NCI-H146 treated with DMSO at 0.1 percent for 48 hours (cell line): Measurements from ENCODE around the gene KCNG1.

Experiments
- DNase-seq: peaks from one replicate; lab custom pipeline; 2025; ENCODE audit not compliant: unreplicated experiment; lab: John Stamatoyannopoulos, UW

Gene KCNG1

DNA sequence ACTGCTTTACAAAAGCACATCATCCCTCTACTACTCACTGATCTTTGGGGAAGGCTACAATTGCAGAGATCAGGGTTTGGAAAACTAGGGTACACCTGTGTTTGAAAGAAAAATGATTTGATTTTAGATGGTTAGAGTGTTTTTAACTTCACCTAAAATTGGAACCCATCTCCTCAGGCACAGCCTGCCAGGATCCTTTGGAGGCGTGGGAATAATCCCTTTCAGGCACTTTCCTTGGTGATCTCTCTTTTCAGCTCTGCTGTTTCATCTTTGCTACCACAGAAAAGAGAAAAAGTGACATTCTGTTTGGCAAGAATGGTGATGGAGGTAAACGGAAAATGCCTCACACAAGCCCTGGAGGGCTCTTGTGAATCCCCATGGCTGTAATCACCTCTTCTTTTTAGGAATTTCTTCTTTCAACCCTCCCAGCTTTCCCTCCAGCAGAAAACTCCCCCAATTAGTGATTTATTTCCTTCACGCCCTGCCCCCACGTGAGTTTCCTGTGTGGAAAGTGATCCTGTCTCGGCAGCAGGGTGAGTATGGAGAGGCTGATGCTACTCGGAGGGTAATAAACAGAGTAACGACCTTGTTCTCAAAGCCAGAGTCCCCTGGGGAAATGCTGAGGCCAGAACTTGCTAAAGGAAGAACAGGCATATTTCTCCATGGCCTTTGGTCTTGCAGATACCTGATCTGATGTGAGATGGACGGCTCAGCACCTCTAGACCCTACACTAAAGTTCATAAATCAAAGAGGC lies 9.2 kb downstream of the KCNG1 start:
- DNase-seq: no peak

DNA sequence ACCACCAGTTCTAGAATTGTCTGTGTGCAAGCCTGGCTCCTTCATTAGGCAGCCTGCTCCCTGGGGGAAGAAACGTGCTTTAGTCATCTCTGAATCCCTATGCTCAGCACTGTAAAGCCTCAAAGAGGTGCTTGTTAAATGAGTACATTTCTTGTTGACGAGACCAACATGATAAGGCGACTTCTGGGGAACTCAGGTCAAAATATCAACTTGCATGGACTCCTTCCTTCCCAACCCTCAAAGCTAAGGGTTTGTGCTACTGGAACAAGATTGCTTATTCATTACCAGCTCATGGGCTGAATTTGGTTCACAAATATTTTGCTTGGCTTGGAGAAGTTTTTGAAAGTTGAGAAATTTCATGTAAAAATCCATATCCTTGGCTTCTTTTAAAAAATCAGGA lies 10.6 kb downstream of the KCNG1 start:
- no peak for DNase-seq

DNA sequence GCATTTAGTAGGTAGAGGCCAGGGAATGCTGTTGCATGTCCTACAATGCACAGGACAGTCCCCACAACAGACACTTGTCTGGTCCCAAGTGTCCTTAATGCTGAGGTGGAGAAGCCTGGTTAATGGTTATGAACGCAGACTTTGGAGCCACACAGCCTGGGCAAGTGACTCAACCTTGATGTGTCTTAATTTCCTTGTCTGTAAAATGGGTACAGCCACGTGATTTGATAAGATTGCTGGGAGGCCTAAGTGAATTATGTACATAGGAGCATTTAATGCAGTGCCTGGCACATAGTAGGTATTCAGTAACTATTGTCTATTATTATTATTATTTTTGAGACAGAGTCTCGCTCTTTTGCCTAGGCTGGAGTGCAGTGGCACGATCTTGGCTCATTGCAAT lies 11.4 kb downstream of the KCNG1 start:
- no peak for DNase-seq

DNA sequence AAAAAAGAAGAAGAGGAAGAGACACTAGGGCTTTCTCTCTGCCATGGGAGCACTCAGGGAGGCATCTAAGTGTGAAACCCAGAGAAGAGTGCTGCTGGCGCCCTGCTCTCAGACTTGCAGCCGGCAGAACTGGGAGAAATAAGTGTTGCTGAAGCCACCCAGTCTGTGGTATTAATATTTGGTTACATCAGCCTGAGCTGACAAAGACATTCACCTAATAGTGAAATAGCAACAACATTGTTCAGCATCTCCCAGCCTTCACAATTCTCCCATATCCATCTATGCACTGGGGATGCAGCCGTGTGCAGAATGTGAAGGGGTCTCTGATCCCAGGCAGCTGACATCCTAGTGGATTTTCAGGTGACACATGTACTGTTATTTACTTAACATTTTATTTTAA lies 12.0 kb downstream of the KCNG1 start:
- DNase-seq: no peak

DNA sequence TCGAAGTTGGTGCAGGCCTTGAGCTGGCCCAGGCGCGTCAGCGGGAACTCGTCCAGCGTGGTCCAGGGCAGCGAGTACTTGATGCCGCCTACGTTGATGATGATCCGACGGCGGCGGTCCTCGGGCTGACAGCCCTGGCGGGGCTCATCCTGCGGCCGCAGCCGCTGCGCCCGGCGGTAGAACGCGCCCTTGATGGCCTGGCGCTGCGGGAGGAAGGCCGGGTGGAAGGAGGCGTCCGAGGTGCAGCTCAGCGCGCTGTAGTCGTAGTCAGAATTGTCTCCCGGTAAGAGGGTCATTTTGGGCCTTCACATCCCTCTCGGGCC lies 12.9 kb downstream of the KCNG1 start:
- no peak for DNase-seq

DNA sequence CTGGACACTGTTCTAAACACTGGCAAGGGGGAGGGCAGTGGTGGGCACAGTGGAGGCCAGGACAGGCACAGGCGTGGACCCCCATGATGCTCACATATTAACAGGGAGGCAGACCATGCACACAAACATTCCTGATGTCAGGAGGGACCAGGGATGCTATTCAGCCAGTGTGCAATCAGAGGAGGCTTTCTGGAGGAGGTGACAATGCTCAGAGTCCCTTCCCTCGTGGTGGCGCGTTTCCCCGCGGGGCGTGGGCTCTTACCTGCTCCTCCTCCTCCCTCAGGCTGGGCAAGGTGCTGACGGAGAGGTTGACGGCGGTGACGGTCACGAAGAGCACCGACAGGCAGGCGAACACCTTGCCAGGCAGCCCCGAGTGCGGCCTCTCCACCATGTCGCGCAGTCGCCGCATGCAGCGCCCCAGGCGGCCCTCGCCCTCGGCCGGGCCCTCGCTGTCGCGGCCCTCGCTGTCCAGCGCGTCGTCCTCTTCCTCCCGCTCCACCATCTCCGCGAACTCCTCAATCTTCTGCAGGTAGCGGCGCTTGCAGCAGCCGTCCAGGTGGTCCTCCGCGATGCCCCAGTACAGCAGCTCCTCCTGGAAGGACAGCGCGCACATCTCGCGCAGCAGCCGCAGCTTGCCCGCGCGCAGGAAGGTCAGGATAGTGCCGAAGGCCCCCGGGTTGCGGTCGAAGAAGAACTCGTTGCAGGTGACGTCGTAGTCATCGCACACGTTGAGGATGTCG lies 13.4 kb downstream of the KCNG1 start:
- DNase-seq: no peak

DNA sequence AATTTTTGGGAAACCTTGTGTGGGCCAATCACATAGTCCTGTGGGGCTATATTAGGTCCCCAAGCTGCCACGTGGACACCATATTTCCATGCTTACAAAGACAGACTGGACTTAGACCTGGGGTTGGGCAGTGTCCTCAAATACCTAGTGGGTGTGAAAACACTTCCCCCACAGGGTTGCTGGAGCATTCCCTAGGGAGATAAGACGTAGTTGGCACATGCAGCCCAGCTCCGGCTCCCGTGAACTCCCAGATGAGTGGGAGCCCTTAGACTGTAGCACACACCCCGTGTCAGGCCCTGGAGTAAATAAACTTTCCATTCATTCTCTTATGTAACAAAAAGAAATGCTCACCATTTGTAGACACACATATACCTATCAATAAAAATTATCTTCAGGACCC lies 14.2 kb downstream of the KCNG1 start:
- no peak for DNase-seq

DNA sequence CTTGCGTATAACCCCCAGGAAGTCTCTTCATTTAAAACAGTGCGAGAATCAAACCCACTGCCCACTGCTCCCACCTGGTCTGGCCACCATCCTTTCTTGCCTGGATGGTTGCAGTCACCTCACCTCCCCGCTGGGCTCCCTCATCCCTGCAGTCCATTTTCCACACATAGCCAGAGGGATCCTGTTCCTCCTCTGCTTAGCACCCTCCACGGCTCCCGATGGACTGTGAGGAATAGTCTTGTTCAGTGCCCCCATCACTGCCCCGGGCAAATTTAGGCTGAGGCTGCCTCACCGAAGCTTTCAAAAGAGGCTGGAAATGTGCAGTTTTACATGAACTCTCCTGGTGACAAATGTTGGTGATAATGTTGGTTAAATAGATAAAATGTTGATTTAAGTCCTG lies 17.7 kb downstream of the KCNG1 start:
- DNase-seq: no peak

DNA sequence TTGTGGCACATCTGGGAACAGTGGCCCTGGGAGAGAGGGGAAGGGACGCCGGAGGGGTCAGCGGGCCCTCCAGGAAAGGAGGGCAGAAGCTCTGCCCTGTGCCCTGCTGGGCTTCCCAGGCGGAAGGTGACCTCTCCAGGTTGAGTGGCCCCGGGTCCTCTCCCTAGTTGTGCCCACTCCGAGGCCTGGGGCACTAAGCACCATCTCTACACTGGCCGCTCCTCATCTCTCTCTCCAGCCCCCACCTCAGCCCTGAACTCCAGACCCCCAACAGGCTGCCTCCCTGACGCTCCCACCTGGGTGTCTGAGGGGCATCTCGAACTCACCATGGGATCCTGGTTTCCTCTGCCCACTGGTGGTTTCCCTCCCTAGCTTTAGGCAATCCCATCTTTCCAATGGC lies 18.1 kb downstream of the KCNG1 start:
- no peak for DNase-seq

DNA sequence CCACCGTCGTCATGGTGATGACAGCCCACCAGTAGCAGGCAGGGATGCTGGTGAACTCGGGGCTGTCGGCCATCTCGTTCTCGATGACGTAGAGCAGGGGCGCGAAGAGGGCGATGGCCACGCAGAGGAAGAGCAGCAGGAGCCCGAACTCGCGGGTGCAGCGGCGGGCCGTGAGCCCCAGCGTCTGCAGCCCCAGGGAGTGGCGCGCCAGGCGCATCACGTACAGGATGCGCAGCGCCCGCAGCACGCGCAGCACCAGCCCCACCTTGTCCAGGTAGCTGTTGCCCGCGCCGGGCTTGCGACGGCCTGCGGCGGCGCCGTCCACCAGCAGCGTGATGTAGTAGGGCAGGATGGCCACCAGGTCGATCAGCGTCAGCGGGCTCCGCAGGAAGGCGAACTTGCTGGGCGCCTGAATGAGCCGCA lies 18.6 kb downstream of the KCNG1 start:
- no peak for DNase-seq

DNA sequence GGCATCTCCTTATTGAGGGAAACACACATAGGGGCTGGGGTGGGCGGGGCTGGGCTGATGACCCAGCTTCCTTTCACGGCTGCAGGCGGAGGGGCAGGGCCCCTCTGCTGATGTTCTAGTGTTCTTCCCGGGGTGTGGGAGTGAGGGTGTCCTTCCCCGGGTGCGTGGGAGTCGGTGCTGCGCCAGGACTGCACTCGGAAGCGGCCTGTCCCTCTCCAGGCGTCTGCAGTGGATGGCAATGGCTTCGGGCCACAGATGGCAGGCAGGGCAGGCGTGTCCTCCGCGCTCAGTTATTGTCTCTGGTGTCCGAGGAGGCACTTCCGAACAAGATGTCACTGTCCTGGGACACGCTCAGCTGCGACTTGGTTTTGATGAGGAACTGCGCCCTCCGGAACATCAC lies 19.2 kb downstream of the KCNG1 start:
- no peak for DNase-seq

DNA sequence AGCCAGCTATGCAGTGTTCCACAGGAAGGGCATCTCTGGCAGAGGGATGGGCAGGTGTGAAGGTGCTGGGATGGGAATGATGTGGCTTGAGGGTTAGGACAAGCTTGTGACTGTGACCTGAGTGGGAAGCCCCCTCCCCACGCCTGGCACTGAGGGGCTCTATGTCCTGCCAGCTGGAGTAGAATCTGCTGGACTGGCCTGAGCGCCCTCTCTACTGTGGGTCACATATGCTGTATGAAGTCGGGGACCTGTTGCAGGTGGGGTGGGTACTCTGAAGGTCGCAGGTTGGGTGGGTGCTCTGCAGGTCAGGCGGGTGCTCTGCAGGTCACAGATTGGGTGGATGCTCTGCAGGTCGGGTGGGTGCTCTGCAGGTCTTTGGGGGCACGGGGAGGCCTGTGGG lies 20.3 kb downstream of the KCNG1 start:
- no peak for DNase-seq

DNA sequence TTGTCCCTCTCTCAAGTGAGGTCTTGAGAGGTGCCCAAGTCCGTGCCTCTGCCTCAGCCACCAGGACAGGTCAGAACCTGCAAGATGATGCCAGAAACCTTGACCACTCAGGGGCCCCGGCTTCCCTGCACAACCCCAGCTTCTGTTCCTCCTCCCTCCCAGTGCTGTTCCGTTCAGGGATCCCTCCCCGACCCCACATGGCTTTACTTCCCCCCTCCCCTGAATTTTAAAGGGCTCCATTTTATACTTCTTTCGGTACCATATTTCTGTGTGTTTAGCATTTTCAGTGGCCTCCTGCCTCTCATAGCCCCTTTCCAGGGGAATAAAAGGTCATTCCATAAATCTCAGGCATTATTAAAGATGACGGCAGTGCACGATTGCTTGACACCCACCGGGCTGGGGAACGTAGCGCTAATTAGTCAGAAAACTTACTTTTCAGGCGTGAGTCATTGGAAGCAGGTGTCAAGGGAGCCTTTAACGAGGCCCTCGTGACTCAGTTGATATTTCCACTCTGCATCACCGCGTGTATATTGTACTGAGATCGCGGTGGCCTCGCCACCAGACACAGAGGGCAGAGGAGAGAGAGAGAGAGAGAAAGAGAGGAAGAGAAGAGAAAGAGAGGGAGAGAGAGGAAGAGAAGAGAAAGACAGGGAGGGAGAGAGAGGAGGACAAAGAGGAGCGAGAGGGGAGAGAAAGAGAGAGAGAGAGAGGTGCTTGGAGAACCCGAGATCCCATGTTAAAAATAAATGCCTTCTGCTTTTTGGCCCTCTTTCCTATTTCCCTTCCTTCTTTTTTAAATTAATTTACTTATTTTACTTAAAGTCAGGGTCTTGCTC lies 21.3 kb downstream of the KCNG1 start:
- DNase-seq: no peak

DNA sequence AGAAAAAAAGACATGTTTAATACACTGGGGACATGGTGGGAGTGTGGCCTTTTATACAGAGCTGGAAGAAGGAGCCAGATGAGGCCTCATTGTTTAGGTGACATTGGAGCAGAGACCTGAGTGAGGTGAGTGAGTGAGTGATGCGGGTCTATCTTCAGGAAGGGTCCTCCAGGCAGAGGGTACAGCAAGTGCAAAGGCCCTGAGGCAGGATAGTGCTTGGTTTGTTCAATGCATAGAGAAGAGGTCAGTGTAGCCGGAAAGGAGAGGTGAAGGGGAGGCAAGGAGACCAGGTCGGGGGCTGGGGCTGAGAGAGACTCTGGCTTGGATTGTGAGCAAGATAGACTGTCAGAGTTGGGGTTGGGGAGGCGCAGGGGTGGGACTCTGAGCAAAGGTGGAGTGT lies 23.6 kb downstream of the KCNG1 start:
- no peak for DNase-seq

DNA sequence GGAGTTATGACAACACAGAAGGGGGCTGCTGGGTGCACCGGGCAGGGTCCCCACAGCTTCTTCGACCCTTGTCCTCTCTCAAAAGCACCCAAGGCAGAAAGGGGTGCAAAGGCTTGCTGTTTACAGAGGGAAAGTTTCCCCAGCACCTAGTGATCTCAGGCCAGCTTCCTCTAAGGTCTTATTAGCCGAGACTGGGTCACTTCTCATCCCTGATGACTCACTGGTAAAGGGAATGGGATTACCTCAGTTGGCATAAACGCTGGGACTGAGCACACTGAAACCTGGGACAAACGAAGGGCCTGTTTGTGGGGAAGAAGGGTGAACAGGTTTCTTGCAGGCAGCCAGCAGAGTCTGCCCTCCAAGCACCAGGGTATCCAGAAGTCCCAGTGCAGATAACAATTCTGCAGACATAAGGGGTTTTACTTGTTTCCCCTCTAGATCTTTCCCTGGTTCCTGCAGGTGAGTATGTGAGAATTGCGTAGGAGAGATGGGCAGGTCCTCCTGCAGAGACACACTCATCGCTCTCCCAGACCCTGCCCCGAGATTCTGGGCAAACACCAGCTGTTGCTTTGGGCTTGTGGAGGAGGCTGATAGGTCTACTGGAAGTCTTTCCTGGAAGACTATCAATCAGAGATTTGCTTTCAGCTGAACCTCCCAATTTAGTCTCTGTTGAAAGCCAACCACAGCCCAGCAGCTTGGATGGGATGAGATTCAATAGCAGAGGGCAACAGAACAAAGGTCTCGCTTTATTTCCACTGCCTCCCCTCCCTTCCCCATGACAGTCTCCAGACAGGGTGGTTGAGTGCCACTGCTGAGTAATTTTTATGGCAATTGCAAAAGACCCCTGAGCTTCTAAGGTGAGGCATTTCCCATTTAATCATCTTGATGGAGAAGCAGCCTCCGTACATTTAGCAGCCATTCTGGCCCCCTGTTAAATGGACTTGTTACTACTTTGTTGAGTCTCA lies 25.7 kb downstream of the KCNG1 start:
- no peak for DNase-seq

DNA sequence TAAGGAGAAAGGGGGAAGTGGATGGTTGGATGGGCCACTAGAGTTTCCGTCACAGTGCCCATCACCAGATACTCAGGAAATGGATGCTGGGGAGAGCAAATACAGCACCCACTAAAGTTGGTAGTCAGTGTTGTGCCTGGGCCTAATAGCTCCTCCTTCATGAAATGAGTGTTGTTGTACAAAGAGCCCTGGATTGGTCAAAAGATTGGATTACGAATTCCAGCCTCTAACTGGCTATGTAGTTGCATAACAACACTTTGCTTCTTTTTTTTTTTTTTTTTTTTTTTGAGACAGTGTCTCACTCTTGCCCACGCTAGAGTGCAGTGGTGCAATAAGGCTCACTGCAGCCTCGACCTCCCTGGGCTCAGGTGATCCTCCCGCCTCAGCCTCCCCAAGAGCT lies 27.4 kb downstream of the KCNG1 start:
- DNase-seq: no peak

DNA sequence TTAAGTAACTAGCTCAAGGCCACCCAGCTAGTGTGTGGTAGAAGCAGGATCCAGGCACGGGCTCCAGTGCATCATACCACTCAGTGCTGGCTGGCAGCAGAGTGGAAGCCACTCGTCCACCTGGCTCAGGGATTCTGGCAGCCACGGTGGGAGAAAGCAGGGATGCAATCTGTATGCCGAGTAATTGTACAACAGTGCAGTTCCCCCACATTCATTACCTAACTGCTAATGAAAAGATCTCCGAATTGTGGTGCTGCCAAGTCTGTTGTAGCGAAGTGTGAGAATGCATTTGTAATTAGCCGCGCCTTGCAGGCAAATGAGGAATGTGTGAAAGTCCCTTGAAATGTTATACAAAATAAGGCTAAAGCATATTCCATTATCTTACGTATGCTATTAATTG lies 29.0 kb downstream of the KCNG1 start:
- DNase-seq: no peak

DNA sequence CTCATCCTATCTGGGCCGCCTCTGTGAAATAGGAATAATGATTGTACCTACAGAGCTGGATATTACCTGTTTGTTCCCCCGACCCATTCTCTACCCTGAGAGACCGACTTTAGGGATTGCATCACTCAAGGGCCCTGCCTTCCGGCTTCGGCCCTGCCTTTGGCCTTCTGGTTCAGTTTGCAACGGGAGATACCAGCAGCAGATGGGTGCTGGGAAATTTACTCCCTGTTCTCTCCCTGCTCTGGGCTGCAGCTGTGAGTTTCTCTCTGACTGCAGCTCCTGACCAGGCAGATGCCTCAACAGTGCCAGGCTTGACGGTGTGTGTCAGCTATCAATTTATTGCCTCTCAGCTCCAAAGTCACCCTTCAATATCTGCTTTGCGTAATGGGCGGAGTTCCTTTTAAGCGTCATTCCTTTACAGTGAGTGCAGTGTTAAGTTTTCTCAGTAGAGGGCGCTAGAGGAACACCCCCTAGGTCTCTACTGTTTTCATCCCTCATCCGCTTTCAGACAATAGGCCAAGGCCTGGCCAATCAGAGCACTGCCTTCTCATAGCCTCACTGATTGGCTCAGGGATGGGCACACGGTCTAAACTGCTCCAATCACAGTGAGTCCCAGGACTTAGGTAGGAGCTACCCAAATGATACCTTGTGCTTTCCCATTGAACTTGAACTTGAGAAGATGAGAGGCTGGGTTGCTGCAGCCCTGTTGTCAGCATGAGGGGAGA lies 30.0 kb downstream of the KCNG1 start:
- DNase-seq: peak; percentile 15

DNA sequence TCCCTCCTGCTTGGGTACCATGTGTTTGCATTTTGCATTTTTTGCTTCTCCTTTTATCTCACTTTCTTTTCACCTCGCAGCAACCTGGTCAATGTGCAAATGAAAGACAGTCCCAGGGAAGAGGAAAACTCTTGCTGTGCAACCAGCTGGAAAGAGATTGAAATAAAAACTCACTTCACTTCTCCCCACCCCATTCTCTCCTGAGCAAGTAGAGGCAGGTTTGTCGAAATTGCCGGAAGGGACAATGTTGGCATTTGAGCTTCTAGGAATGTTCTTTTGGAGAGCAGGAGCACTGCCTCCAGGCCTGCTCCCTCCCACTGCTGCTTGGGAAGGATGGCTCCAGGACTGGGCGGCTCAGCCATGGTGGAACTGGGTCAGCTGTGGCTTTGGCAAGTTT lies 30.6 kb downstream of the KCNG1 start:
- no peak for DNase-seq

DNA sequence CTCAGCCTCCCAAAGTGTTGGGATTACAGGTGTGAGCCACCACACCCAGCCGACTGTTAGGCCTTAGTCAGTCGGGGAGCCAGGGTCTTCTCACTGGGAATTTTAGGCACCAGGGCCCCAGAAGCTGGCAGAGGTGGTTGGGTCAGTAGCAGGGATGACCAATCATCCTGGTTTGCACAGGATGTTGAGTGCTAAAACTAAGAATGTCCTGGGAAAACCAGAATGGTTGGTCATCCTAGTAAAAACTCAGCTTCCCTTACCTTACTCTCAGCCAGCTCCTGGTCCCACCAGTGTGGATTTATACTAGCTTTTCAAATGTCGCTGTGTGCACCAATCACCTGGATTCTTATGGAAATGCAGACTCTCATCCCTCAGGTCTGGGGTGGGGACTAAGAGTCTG lies 31.8 kb downstream of the KCNG1 start:
- no peak for DNase-seq
